GM19238 (cell line): ENCODE measurements around the gene P2RY2.
"Not testable (repeated sequence)": the region's sequence is repeated elsewhere in the genome, so short reads cannot be mapped to it uniquely, and the experiment has no call there.

ENCODE experiments used
- DNase-seq: peaks from one replicate; pipeline ENCODE4 v3.0.0; 2011; ENCODE audit warnings: low spot score; ENCODE audit not compliant: insufficient read length

The P2RY2 gene

DNA sequence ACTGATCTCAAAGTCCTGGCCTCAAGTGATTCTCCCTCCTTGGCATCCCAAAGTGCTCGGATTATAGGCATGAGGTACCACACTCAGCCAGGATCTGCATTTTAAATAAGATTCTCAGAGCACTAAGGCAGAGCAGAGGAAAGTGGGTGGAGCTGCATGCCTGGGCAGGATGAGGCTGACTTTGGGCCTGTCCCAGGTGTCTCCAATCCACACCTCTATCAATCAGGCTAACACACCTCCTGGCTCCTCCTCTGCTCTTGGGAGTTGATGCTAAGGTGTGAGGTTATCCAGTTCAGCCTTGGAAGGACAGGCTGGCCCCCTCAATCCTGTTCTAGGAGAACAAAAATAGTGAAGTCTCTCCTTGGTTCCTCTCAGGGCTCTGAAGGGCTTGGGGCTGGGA is 30.2 kb upstream of the P2RY2 start:
- no peak for DNase-seq

GRCh38 chr11:73188301-73188700 is 29.8 kb upstream of the P2RY2 start:
- no peak for DNase-seq

- DNase-seq, result no peak
Measured at GRCh38 chr11:73189315-73189714, 28.8 kb upstream of the P2RY2 start.

DNA sequence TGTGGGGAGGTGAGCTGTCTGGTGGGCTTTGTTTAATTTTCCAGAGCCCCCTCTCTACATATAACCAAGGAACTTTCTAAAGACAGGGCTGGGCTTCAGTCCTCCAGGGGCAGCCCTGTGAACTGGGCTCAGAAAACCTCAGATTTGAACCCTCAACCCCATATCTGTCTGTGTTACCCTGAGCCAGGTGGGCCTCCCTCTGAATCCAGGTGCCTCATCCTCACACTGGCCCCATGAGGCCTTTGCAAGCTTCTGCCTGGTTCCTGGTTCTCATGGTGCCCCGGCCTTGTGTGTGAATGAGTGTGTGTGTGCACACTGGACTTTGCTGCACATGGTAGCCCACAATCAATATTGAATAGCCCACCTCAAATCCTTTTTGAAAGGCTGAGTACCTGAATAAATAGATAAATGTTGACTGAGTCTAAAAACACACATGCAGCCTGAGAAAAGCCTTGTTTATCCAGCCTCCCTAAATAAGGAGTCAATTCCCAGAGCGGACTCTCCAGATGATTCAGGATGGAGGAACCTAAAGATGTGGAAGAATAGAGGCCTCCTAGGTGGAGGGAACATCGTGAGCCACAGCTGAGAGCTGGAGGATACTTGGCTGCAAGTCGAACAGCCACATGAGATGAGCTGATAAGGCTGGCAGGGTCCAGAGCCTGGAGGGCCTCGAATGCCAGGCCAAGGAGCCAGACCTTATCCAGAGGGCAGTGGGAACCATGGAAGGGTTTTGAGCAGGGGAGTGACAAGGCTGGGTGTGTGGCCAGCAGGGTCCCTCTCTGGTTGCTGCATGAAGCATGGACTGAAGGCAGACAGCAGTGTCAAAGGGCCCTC is 28.1 kb upstream of the P2RY2 start:
- DNase-seq, result no peak

DNA sequence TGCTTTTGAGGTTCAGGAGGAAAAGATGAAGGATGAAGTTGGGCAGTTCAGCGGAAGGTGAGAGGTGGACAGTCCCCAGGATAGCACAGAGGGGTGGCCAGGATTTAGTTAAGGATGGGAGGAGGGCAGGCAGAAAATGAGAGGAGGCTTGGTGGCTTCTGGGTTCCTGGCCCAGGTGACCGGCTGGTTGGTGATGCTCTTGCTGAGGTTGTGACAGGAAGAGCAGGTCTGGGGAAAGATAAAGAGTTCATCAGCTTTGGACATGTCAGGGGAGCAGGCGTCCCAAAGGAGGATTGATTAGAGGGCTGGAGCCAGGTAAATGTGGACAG is 27.6 kb upstream of the P2RY2 start:
- no peak for DNase-seq

DNA sequence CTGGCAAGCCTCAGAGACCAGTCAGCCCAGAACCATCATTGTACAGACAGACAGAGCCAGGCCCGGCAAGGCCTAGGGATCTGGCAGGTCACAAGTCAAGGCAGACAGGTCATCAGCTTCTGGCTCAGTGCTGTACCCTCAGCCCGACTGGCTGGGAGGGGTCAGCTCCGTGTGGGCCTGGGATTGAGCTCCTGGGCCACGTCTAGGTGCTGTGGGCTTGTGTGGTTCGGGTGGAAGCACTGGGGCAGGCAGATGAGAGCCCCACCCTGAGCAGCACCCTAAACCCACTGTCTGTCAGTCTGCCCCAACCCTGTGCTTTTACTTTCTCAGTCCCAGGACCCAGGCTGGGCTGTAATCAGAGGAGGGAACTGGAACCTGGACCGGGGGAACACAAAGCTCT is 26.9 kb upstream of the P2RY2 start:
- no peak for DNase-seq

DNA sequence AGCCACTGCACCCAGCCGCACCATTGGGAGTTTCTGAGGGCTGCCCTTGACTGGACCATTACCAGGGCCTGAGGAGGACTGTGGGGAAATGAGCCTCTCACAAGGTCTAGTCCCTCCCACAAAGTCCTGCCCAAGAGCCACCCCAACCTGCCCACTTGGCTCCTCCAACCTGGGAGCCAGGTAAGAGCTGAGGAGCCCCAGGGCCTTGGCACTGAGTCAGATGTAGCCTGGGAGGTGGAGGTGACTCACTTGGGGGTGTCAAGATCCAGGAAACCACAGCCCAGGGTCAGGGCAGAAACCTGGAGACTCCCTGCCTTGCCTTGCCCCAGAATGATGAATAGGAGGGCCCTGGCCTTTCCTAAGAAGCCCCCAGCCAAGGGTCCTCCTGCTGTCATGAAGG is 25.8 kb upstream of the P2RY2 start:
- DNase-seq, result no peak

GRCh38 chr11:73193251-73194033 is 24.6 kb upstream of the P2RY2 start:
- DNase-seq, result no peak

DNA sequence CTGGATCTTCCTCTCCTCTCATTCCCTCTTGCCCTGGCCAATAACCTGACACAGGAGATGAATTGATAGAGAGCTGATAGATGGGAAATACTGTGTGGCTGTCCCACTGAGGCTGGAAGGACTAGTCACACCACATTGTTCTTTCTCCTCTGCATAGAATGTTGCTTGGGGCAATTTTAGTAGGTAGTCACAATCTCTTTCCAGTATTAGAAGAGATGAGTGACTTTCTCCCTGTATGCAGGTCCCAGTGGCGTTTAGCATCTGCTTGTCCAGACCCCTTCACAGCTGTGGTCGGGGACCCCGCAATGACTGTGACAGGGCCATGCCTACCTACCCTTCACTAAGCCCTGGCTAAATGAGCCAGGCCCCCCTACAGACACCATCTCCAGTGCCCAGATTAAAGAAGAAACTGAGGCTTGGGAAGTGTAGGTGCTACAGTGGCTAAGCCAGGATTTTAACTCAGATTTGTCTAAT is 24.0 kb upstream of the P2RY2 start:
- no peak for DNase-seq

DNA sequence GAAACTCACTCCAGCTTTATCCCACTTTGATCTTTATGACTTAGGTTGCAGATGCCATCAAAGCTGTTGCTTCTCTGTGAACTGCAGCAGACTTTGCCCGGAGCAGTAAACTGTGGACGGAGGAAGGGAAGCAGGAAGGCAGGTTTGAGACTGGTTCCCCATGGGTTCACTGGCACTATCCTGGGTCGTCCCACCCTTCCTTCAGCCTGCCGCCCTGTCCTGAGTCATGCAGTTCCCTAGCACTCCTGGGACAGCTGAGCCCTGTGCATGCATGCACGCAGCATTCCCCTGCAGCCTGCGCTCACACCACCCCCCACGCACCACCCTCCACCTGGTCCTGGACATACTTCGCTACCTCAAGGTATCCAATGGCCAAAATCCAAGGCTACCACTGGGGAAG is 23.5 kb upstream of the P2RY2 start:
- no peak for DNase-seq

DNA sequence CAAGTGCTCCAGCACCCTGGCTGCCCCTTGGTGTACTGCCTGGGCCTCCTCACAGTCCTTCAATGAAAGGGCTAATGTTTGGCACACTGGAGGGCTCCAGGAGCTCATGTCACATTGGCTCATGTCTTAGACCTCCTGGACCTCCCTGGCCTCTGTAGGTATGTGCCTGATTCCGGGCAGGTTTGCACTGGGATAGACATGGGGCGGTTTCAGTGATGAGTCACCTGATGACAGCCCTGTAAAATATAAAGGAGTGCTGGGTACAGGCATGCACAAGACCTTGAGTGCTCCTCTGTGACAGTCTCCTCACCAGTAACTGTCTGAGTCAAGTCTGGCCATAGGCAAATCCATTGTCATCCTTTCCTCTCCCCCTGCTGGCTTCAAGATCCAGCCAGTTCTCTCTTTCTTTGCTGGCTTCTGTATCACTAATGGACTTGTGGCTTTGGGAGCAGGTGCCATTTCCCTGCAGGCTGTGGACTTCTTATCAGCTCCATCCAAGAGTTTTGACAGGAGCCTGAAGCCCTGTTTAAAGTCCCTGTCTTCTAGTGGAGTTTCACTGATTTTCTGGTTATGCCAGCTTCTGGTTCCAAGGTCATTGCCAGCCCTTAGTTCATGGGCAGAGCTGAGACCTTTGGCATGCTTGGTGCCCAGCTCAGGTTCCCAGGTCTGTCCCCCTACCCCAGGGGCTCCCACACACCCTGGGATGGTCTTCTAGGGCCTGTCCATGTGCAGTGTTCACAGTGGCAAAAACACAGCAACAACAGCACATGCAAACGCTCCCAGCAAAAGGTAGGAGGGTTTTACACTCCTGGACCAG is 22.7 kb upstream of the P2RY2 start:
- no peak for DNase-seq

DNA sequence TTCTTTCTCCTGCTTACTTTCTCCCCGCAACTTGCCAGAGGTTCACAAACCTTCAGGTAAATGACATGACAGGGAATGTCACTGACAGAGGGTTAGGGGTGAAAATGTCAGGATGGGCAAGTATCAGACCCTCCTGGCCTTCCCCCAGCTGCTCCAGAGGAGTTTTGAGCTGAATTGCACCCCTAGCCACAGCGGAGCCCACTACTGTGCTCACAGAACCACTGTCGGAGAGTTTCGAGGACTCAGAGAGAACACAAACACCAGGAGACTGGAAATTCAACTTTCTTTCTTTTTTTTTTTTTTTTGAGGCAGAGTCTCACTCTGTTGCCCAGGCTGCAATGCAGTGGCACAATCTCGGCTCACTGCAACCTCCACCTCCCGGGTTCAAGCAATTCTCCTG is 21.5 kb upstream of the P2RY2 start:
- no peak for DNase-seq

- no peak for DNase-seq
Measured at GRCh38 chr11:73197348-73197747, 20.7 kb upstream of the P2RY2 start.

- not testable (repeated sequence) for DNase-seq
Measured at GRCh38 chr11:73197787-73198186, 20.3 kb upstream of the P2RY2 start.

DNA sequence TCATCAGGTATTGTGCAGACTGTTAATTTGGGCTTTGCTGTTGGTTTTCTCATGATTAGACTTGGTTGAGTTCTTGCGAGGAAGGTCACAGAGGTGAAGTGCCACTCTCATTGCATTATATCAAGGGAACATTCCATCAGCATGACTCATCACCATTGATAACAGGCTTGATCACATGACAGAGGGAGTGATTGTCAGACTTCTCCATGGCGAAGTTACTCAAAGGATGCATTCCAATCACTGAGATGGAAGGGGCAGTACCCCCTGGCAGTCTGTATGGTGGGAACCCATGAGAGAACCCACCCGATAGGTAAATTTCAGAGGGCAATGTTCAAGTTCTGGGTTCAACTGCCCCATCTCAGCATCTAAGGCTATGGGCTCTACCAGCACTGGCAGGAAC is 19.4 kb upstream of the P2RY2 start:
- DNase-seq, result no peak

GRCh38 chr11:73199446-73199845 is 18.6 kb upstream of the P2RY2 start:
- no peak for DNase-seq

DNA sequence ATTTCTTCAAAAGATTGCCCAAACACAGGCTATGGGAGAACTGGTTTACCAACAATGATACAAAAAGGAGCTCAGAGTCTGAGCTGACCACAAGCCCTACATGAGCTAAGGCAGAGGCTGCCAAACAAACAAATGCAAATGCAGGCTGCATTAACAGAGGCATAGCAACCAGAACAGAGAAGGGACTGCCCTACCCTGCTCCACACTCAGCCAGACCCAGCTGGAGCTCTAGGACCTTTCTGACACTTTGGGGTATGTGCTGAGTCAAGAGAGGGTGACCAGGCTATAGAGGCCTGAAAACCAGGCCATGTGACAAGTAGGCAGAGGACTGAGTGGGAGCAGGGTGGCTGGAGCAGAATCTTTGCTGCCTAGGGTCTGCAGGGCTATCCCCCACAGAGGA is 17.8 kb upstream of the P2RY2 start:
- DNase-seq, result no peak

GRCh38 chr11:73201249-73201648 is 16.8 kb upstream of the P2RY2 start:
- no peak for DNase-seq

DNA sequence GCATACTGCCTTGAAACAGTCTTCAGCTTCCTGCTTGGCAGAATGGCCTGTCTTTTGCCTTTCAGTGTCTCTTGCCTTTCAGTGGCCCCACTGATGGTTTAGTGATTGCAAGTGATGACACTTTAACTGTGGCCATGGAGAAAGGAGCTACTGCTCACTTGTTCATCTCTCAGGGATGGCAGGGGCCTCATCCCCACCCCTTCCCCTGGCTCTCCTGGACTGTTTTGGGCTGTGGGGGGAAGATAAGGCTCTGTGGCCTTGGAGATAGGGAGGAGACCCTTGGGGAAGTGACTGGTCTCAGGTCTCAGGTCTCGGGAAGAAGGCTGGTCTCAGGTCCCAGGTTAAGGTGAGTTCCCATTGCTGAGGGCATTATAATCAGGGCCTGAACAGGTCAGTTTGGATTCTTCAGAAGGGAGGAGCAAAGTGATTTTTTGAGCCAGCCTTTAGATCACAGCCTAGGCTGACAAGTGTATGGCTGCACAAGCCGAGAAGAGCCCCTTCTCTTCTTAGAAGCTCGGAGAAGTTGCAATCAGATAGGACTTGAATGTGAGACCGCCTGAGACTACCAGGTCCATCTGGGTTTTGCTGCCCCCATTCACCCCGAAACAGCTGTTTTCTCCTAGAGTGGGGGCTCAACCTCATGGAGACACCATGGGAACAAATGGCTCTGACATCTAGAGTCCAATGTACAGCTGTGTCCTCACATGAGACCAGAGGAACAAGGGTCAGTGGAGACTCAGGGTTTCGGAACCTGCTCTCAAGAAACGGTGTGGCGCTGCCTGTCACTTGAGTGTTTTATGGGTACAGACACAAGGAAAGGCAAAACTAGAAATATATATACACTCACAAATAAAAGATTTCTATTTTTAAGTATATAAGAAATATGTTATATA is 15.9 kb upstream of the P2RY2 start:
- DNase-seq, result no peak

GRCh38 chr11:73203322-73203721 is 14.8 kb upstream of the P2RY2 start:
- no peak for DNase-seq

- DNase-seq, result no peak
Measured at GRCh38 chr11:73203790-73204189, 14.3 kb upstream of the P2RY2 start.
